SJCRH30 (cell line): ENCODE measurements around the gene BID. TPM values are rescaled to one million over a fixed set of nuclear protein-coding genes. Genes with fewer than 3 reads are reported as not detected.

ENCODE experiments used
- DNase-seq, 2 experiments: peaks; one replicate each; pipeline ENCODE4 v3.0.0-alpha.2; 2015 to 2020
- H3K27ac ChIP-seq: fragments of 250-450 bp; sonication (Bioruptor Pico); 2 replicates; pipeline ENCODE4 v1.5.1; 2020; ENCODE audit warnings: mild to moderate bottlenecking, moderate library complexity
- H3K27me3 ChIP-seq: fragments of 250-450 bp; sonication (Bioruptor Pico); 2 replicates; pipeline ENCODE4 v1.5.1; 2020; ENCODE audit warnings: mild to moderate bottlenecking, moderate library complexity
- H3K36me3 ChIP-seq: fragments of 250-450 bp; sonication (Bioruptor Pico); 2 replicates; pipeline ENCODE4 v1.5.1; 2020; ENCODE audit warnings: mild to moderate bottlenecking, moderate library complexity
- H3K4me1 ChIP-seq: fragments of 250-450 bp; sonication (Bioruptor Pico); 2 replicates; pipeline ENCODE4 v1.5.1; 2020; ENCODE audit warnings: mild to moderate bottlenecking, moderate library complexity
- H3K4me3 ChIP-seq: fragments of 250-450 bp; sonication (Bioruptor Pico); 2 replicates; pipeline ENCODE4 v1.5.1; 2020; ENCODE audit warnings: mild to moderate bottlenecking, moderate library complexity
- H3K9me3 ChIP-seq: fragments of 250-450 bp; sonication (Bioruptor Pico); replicated peaks from 2 replicates; pipeline ENCODE4 v1.5.1; 2020; ENCODE audit warnings: mild to moderate bottlenecking, moderate library complexity
- total RNA-seq: library from RNA; depleted of rRNA; stranded (reverse); fragments of >200 nt; shearing (Covaris generic); gene quantifications from 2 replicates; pipeline ENCODE4 v1.2.3, GENCODE V29; 2014; rRNA removed

Gene BID
- 39.9 and 54.0 TPM in 2 replicates for total RNA-seq

- peaks cover 17% of the 10 kb centered on the region; the same call in 1 of the 2 replicates for H3K27me3 ChIP-seq
- DNase-seq = peak; percentile 35 to 55
- H3K4me1 ChIP-seq = peaks cover 16% of the 10 kb centered on the region
- H3K27ac ChIP-seq = no peak within 1 kb of the TSS
- H3K36me3 ChIP-seq = no peaks in the 10 kb centered on the region
- peak within 1 kb of the TSS; percentile 90 for H3K4me3 ChIP-seq
- no peaks in the 10 kb centered on the region for H3K9me3 ChIP-seq
These were observed at the start of gene BID for GRCh38 chr22:17774206-17774925. BID (minus strand) TSS chr22:17774469; CDS start chr22:17750116, 24,353 bp downstream.

GRCh38 chr22:17823964-17824363 lies 49.7 kb upstream of the BID start:
- no peaks in the 10 kb centered on the region for H3K9me3 ChIP-seq
- H3K36me3 ChIP-seq = no peaks in the 10 kb centered on the region
- H3K4me3 ChIP-seq = no peak overlapping the region
- DNase-seq = no peak
- no peaks in the 10 kb centered on the region for H3K4me1 ChIP-seq
- no peaks in the 10 kb centered on the region for H3K27me3 ChIP-seq
- H3K27ac ChIP-seq = no peak overlapping the region

GRCh38 chr22:17823226-17823625 lies 49.0 kb upstream of the BID start:
- Histone ChIP-seq H3K27me3 (no peaks in the 10 kb centered on the region), H3K27ac (no peak overlapping the region), H3K4me1 (no peaks in the 10 kb centered on the region), H3K36me3 (no peaks in the 10 kb centered on the region), H3K4me3 (no peak overlapping the region), H3K9me3 (no peaks in the 10 kb centered on the region)
- no peak for DNase-seq

- no peak overlapping the region for H3K27ac ChIP-seq
- no peak overlapping the region for H3K4me3 ChIP-seq
- no peak for DNase-seq
- no peaks in the 10 kb centered on the region for H3K36me3 ChIP-seq
- H3K9me3 ChIP-seq = no peaks in the 10 kb centered on the region
- no peaks in the 10 kb centered on the region for H3K27me3 ChIP-seq
- no peaks in the 10 kb centered on the region for H3K4me1 ChIP-seq
These were observed 47.8 kb upstream of the BID start for GRCh38 chr22:17822087-17822486.

- Histone ChIP-seq H3K27me3 (no peaks in the 10 kb centered on the region), H3K9me3 (no peaks in the 10 kb centered on the region), H3K4me3 (no peak overlapping the region), H3K4me1 (no peaks in the 10 kb centered on the region), H3K36me3 (no peaks in the 10 kb centered on the region; the same call in 1 of the 2 replicates), H3K27ac (no peak overlapping the region)
- DNase-seq = no peak
These were observed 46.7 kb upstream of the BID start for GRCh38 chr22:17820879-17821439.

GRCh38 chr22:17818649-17819048 lies 44.4 kb upstream of the BID start:
- Histone ChIP-seq H3K4me3 (no peak overlapping the region), H3K27me3 (no peaks in the 10 kb centered on the region), H3K27ac (no peak overlapping the region), H3K36me3 (no peaks in the 10 kb centered on the region; the same call in 1 of the 2 replicates), H3K4me1 (no peaks in the 10 kb centered on the region), H3K9me3 (no peaks in the 10 kb centered on the region)
- no peak for DNase-seq

- Histone ChIP-seq H3K4me3 (no peak overlapping the region), H3K27ac (no peak overlapping the region), H3K4me1 (no peaks in the 10 kb centered on the region), H3K9me3 (no peaks in the 10 kb centered on the region), H3K27me3 (no peaks in the 10 kb centered on the region), H3K36me3 (no peaks in the 10 kb centered on the region; the same call in 1 of the 2 replicates)
- DNase-seq = no peak
These were observed 43.9 kb upstream of the BID start for GRCh38 chr22:17818180-17818579.

GRCh38 chr22:17817511-17818065 lies 43.3 kb upstream of the BID start:
- no peak for DNase-seq
- Histone ChIP-seq H3K36me3 (no peaks in the 10 kb centered on the region; the same call in 1 of the 2 replicates), H3K4me1 (no peaks in the 10 kb centered on the region), H3K27me3 (no peaks in the 10 kb centered on the region), H3K4me3 (no peak overlapping the region), H3K9me3 (no peaks in the 10 kb centered on the region), H3K27ac (no peak overlapping the region)

- DNase-seq = no peak
- no peak overlapping the region for H3K27ac ChIP-seq
- H3K36me3 ChIP-seq = no peaks in the 10 kb centered on the region; the same call in 1 of the 2 replicates
- H3K4me3 ChIP-seq = no peak overlapping the region
- H3K4me1 ChIP-seq = no peaks in the 10 kb centered on the region
- no peaks in the 10 kb centered on the region for H3K27me3 ChIP-seq
- no peaks in the 10 kb centered on the region for H3K9me3 ChIP-seq
These were observed 42.8 kb upstream of the BID start for GRCh38 chr22:17817079-17817478.

GRCh38 chr22:17816649-17817048 lies 42.4 kb upstream of the BID start:
- no peak overlapping the region for H3K27ac ChIP-seq
- H3K4me3 ChIP-seq = no peak overlapping the region
- H3K9me3 ChIP-seq = no peaks in the 10 kb centered on the region
- DNase-seq = no peak
- H3K36me3 ChIP-seq = no peaks in the 10 kb centered on the region; the same call in 1 of the 2 replicates
- H3K27me3 ChIP-seq = no peaks in the 10 kb centered on the region
- H3K4me1 ChIP-seq = no peaks in the 10 kb centered on the region

GRCh38 chr22:17815703-17816254 lies 41.5 kb upstream of the BID start:
- no peak overlapping the region for H3K27ac ChIP-seq
- no peak for DNase-seq
- no peaks in the 10 kb centered on the region for H3K27me3 ChIP-seq
- H3K9me3 ChIP-seq = no peaks in the 10 kb centered on the region
- no peaks in the 10 kb centered on the region; the same call in 1 of the 2 replicates for H3K36me3 ChIP-seq
- no peak overlapping the region for H3K4me3 ChIP-seq
- no peaks in the 10 kb centered on the region for H3K4me1 ChIP-seq

- Histone ChIP-seq H3K4me1 (no peaks in the 10 kb centered on the region), H3K36me3 (no peaks in the 10 kb centered on the region; the same call in 1 of the 2 replicates), H3K27ac (no peak overlapping the region), H3K4me3 (no peak overlapping the region), H3K9me3 (no peaks in the 10 kb centered on the region), H3K27me3 (no peaks in the 10 kb centered on the region)
- DNase-seq = no peak
These were observed 40.6 kb upstream of the BID start for GRCh38 chr22:17814830-17815229.

- no peaks in the 10 kb centered on the region for H3K4me1 ChIP-seq
- no peaks in the 10 kb centered on the region; the same call in 1 of the 2 replicates for H3K36me3 ChIP-seq
These were observed 39.8 kb upstream of the BID start for GRCh38 chr22:17814084-17814483.

GRCh38 chr22:17811119-17811518 lies 36.9 kb upstream of the BID start:
- no peak for DNase-seq
- no peak overlapping the region for H3K4me3 ChIP-seq
- no peaks in the 10 kb centered on the region for H3K9me3 ChIP-seq
- H3K27ac ChIP-seq = no peak overlapping the region
- H3K27me3 ChIP-seq = no peaks in the 10 kb centered on the region
- no peaks in the 10 kb centered on the region; the same call in 1 of the 2 replicates for H3K36me3 ChIP-seq
- peaks cover 5% of the 10 kb centered on the region for H3K4me1 ChIP-seq

More at GRCh38 chr22:17814084-17814483, 39.8 kb upstream of the BID start:
- Histone ChIP-seq H3K27ac (no peak overlapping the region), H3K4me3 (no peak overlapping the region), H3K27me3 (no peaks in the 10 kb centered on the region), H3K9me3 (no peaks in the 10 kb centered on the region)
- no peak for DNase-seq

GRCh38 chr22:17810570-17811116 lies 36.4 kb upstream of the BID start:
- Histone ChIP-seq H3K4me3 (no peak overlapping the region), H3K36me3 (no peaks in the 10 kb centered on the region)

More at GRCh38 chr22:17810570-17811116, 36.4 kb upstream of the BID start:
- peaks cover 5% of the 10 kb centered on the region for H3K4me1 ChIP-seq
- no peaks in the 10 kb centered on the region for H3K9me3 ChIP-seq
- H3K27ac ChIP-seq = no peak overlapping the region
- no peaks in the 10 kb centered on the region for H3K27me3 ChIP-seq
- DNase-seq = no peak
